Fibroblast of upper back skin (primary cell): ENCODE data around the gene RYR2.

Source experiments
- DNase-seq: peaks from one replicate; pipeline ENCODE4 v3.0.0-alpha.2; 2013

Gene RYR2

GRCh38 chr1:237383791-237384190, 341.8 kb downstream of the RYR2 start:
- peak; percentile 82 for DNase-seq

- peak; percentile 13 for DNase-seq
Measured at GRCh38 chr1:237384213-237384612, 342.2 kb downstream of the RYR2 start.

GRCh38 chr1:237386362-237387143, 344.6 kb downstream of the RYR2 start:
- peak; percentile 32 for DNase-seq

- DNase-seq, result no peak
Measured at GRCh38 chr1:237387144-237387505, 345.1 kb downstream of the RYR2 start.

GRCh38 chr1:237390823-237391222, 348.8 kb downstream of the RYR2 start:
- no peak for DNase-seq

- no peak for DNase-seq
Measured at GRCh38 chr1:237393632-237394031, 351.6 kb downstream of the RYR2 start.

- no peak for DNase-seq
Measured at GRCh38 chr1:237394281-237394680, 352.3 kb downstream of the RYR2 start.

GRCh38 chr1:237396426-237396825, 354.4 kb downstream of the RYR2 start:
- no peak for DNase-seq

- no peak for DNase-seq
Measured at GRCh38 chr1:237398751-237399150, 356.8 kb downstream of the RYR2 start.

GRCh38 chr1:237405912-237406311, 363.9 kb downstream of the RYR2 start:
- DNase-seq, result no peak

GRCh38 chr1:237411621-237412020, 369.6 kb downstream of the RYR2 start:
- no peak for DNase-seq

GRCh38 chr1:237416924-237417655, 375.1 kb downstream of the RYR2 start:
- DNase-seq, result no peak

GRCh38 chr1:237428809-237429208, 386.8 kb downstream of the RYR2 start:
- no peak for DNase-seq

GRCh38 chr1:237429252-237429651, 387.3 kb downstream of the RYR2 start:
- DNase-seq, result no peak

GRCh38 chr1:237431448-237431847, 389.5 kb downstream of the RYR2 start:
- DNase-seq, result no peak

GRCh38 chr1:237440346-237440745, 398.4 kb downstream of the RYR2 start:
- DNase-seq, result no peak

GRCh38 chr1:237444120-237444790, 402.3 kb downstream of the RYR2 start:
- no peak for DNase-seq

GRCh38 chr1:237448042-237448441, 406.1 kb downstream of the RYR2 start:
- DNase-seq, result no peak

GRCh38 chr1:237457573-237457972, 415.6 kb downstream of the RYR2 start:
- no peak for DNase-seq

- DNase-seq, result no peak
Measured at GRCh38 chr1:237467320-237467719, 425.3 kb downstream of the RYR2 start.

GRCh38 chr1:237470712-237471338, 428.8 kb downstream of the RYR2 start:
- DNase-seq, result no peak

- DNase-seq, result no peak
Measured at GRCh38 chr1:237471377-237471776, 429.4 kb downstream of the RYR2 start.

- no peak for DNase-seq
Measured at GRCh38 chr1:237471956-237472355, 430.0 kb downstream of the RYR2 start.
